GM21447 (cell line): ENCODE measurements around the gene OPN1MW3.
"Not testable (repeated sequence)": the region's sequence is repeated elsewhere in the genome, so short reads cannot be mapped to it uniquely, and the experiment has no call there.

Experiments
- ATAC-seq: cut with Tn5 transposase; IDR thresholded peaks from one replicate; pipeline ENCODE4 v1.9.1; 2021; ENCODE audit not compliant: unreplicated experiment

OPN1MW3 gene

GRCh38 chrX:154257282-154257681, at the start of gene OPN1MW3:
OPN1MW3 (plus strand) TSS chrX:154257582; CDS start chrX:154257620, 38 bp downstream.
- not testable (repeated sequence) for ATAC-seq

DNA sequence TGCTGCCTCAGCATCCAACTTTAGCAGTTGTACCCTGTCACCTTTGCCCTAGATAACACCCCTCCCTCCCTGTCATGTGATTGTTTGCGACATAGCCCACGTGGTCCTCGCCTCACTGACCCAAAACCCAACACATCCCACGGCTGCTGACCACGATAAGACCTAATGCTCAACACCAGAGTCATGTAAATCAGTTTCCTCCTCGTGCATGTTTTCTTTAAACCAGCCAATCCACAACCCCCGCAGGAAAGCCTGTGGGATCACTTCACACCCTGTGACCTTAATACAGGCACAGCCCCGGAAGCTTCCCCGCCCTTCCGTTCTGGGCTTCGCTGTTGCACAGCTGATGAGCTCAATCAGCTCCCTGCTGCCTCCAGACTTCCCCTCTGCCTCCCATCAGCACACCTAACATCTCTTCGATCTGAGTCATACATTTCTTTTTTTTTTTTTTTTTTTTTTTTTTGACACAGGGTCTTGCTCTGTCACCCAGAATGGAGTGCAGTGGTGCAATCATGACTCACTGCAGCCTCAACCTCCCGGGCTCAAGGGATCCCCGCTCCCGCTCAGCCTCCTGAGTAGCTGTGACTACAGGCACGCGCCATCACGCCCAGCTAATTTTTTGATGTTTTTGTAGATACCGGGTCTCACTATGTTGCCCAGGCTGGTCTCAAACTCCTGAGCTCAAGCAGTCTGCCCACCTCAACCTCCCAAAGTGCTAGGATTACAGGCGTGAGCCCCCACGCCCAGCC, 47.5 kb upstream of the OPN1MW3 start:
- peak; percentile 85 for ATAC-seq

- not testable (repeated sequence) for ATAC-seq
These were observed 46.3 kb upstream of the OPN1MW3 start for GRCh38 chrX:154211057-154211456.

DNA sequence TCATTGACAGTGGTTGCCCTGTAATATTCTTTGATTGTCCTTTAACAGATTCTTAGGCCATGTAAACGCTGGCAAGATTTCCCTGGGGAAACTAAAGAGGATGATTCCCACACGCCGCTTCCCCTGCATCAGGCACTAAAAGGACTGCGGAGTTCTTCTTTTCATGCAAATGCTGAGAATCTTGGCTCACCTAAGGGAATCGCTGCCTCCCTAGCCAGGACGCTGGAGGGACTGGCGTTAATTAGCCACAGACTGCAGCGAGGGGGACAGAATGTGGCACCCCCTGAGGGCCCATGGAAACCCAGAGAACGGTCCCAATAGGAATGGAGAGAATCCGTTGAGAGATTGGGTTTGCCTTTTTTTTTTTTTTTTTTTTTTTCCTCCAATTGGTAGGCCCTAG, 45.9 kb upstream of the OPN1MW3 start:
- not testable (repeated sequence) for ATAC-seq

- not testable (repeated sequence) for ATAC-seq
These were observed 37.9 kb upstream of the OPN1MW3 start, which contains the start of gene OPN1MW2 for GRCh38 chrX:154219456-154219855. OPN1MW2 (plus strand) TSS chrX:154219756; CDS start chrX:154219816, 60 bp downstream.

DNA sequence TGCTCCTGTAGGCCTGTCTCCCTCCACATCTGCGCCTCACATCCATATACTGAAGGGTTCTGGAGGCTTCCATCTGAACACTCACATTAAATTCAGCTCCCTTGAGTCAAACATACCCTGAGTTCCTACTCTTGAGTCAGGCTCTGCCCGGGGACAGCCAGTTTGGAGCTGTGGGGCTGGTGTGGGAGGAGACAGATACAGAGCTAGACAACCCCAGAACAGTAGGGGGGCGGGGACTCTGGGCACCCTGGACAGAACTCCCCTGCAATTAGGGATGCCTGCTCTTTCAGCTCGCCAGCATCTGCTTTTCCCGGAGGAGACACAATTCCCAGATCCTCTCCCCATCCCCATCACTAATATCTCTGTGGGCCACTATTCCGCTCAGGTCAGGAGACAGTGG, 32.1 kb upstream of the OPN1MW3 start:
- ATAC-seq = not testable (repeated sequence)

- not testable (repeated sequence) for ATAC-seq
These were observed 30.7 kb upstream of the OPN1MW3 start for GRCh38 chrX:154226706-154227105.

DNA sequence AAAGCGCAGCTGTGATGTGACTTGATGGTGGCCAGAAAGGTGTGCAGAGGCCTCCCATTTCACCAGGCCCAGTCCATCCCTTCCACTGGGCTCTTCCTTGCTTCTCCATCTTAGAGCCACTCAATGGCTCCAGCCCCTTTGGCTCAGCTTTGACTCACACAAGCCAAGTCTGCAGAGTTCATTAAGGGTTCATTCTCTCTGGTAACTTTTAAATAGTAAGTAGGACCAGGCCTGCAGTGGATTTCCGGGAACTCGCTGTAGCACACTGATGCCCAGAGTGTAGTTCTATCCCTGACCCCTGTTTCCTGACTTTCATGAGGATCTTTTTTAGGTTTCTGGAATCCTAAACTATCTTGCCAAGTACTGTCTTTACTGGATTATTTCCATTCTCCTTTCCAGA, 25.9 kb upstream of the OPN1MW3 start:
- not testable (repeated sequence) for ATAC-seq

DNA sequence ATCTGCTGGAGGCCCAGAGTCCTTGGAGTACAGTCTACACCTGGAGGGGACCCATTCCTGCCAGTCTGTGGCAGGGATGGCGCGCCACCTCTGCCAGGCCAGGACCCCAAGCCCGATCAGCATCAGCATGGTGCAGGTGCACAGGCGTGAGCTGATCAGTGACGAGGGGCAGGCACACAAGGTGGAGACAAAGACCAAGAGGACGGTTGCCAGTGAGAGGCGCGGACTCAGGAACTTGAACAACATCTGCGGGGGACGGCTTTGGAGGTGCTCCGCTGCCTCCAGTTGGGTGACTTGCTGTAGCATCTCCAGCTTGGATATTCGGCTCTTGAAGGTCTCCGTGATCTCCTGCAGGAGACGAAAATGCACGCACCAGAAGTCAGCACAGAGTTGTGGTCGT, 23.8 kb upstream of the OPN1MW3 start:
- ATAC-seq = not testable (repeated sequence)

GRCh38 chrX:154238939-154239559, 18.3 kb upstream of the OPN1MW3 start:
- ATAC-seq = not testable (repeated sequence)

DNA sequence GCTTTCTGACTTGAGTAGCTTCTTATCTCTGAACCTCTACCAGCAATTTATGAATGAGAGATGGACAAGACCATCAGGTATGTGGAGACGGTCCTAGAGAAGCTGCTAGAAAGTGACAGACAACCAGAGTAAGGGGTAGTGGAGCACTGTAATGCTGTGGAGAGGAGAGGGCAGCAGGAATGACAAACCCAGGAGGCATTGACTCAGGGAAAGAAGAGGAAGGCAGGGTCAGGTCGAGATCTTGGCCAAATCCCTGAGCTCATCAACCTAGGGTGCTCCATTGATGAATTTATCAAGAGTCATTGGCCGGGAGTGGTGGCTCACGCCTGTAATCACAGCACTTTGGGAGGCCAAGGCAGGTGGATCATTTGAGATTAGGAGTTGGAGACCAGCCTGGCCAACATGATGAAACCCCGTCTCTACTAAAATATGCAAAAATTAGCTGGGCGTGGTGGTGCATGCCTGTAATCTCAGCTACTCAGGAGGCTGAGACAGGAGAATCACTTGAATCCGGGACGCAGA, 17.3 kb upstream of the OPN1MW3 start:
- not testable (repeated sequence) for ATAC-seq

GRCh38 chrX:154247377-154248045, 9.9 kb upstream of the OPN1MW3 start:
- ATAC-seq = peak; percentile 80

DNA sequence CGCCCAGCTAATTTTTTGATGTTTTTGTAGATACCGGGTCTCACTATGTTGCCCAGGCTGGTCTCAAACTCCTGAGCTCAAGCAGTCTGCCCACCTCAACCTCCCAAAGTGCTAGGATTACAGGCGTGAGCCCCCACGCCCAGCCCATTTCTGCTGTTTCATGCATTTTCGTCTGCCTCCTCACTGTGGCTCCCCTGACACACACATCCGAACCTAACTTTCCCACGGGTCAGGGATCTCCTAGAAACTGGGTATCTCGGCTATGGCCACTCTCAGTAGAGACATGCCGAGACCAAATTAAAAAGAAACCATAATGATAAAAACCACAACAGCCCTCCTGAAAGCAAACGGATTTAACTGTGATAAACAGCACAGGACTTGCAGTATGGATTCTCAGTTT, 9.3 kb upstream of the OPN1MW3 start:
- ATAC-seq = not testable (repeated sequence)

DNA sequence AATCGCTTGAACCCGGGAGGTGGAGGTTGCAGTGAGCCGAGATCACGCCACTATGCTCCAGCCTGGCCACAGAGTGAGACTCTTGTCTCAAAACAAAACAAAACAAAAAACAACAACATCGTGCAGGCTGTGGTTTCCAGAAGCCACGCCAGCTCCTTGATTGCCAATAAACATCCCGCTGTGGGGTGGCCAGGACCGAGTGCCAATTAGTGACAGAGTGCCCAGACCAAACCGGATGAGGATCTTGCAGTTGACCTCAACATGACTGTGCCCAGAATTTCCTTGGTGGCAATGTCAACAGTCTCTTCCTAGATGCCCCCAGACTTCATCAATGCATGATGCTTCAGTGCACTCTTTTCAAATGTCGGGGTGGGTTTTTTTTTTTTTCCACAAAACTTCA, 1.3 kb downstream of the OPN1MW3 start:
- not testable (repeated sequence) for ATAC-seq

DNA sequence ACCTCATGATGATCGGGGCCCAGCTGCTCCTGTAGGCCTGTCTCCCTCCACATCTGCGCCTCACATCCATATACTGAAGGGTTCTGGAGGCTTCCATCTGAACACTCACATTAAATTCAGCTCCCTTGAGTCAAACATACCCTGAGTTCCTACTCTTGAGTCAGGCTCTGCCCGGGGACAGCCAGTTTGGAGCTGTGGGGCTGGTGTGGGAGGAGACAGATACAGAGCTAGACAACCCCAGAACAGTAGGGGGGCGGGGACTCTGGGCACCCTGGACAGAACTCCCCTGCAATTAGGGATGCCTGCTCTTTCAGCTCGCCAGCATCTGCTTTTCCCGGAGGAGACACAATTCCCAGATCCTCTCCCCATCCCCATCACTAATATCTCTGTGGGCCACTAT, 5.7 kb downstream of the OPN1MW3 start:
- not testable (repeated sequence) for ATAC-seq

GRCh38 chrX:154269245-154269644, 11.9 kb downstream of the OPN1MW3 start:
- not testable (repeated sequence) for ATAC-seq

GRCh38 chrX:154284489-154285338, 27.3 kb downstream of the OPN1MW3 start:
- ATAC-seq = peak; percentile 81

DNA sequence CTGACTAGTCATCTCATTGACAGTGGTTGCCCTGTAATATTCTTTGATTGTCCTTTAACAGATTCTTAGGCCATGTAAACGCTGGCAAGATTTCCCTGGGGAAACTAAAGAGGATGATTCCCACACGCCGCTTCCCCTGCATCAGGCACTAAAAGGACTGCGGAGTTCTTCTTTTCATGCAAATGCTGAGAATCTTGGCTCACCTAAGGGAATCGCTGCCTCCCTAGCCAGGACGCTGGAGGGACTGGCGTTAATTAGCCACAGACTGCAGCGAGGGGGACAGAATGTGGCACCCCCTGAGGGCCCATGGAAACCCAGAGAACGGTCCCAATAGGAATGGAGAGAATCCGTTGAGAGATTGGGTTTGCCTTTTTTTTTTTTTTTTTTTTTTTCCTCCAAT, 29.0 kb downstream of the OPN1MW3 start:
- ATAC-seq = not testable (repeated sequence)

DNA sequence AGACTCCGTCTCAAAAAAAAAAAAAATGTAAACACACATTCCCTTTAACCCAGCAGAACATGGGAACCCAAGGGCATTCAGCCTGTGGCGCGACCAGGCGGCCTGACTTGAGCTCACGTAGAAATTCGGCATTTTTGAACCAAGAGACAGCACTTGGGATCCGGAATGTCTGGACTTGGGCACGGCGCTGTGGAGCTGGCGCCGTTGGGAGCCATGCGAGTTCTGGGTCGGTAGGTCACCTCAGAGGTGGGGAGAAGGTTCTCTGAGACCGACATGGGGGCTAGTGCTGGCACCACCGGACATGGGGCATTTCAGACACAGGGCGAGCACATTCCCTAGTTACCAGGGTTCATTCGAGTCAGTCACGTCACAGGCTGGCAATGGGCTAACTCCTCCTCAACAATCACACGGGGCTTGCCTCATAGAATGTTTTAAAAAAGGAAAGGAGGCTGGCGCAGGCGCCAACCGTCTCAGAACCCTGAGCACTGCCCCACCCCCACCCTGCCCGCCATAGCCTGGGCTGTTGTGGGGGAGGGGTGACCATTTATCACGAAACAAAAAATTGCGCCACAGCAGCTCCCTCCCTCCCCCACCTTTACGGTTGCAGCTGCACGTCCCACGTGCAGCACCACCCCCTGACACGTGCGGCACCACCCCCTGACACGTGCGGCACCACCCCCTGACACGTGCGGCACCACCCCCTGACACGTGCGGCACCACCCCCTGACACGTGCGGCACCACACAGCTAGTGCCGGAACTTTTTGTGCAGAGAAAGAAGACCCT, 37.6 kb downstream of the OPN1MW3 start, which contains the start of gene TEX28:
Gene TEX28 (minus strand): TSS at position 334 of the 784 bp plus-strand sequence. CDS start 3,007 bp downstream, outside the sequence.
- ATAC-seq = no peak
